ENCODE data around the gene HSP90AB1.

The HSP90AB1 gene

GRCh38 chr6:44246663-44247337 lies at the start of gene HSP90AB1:
Gene HSP90AB1 (plus strand): TSS chr6:44247101. CDS start chr6:44248630, 1,529 bp downstream.
- peak; percentile 99 for DNase-seq (ENCODE audit: low read depth, low spot score)
- H3K27ac ChIP-seq, result peak within 1 kb of the TSS; percentile 91

GRCh38 chr6:44198684-44199083 lies 48.2 kb upstream of the HSP90AB1 start:
- H3K27ac ChIP-seq, result no peak overlapping the region
- no peak for DNase-seq (ENCODE audit: low read depth, low spot score)

DNA sequence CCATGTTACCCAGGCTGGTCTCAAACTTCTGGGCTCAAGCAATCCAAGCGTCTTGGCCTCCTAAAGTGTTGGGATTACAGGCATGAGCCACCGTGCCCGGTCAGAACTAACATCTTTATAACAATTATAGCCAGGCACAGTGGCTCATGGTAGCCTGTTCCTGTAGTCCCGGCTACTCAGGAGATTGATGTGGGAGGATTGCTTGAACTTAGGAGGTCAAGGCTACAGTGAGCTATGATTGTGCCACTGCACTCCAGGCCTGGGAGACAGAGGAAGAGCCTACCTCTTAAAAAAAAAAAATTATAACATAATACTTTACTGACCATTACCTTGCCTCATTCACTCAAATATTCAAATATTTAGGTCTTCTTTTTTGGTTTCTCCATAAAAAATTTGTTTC lies 47.0 kb upstream of the HSP90AB1 start:
- no peak overlapping the region for H3K27ac ChIP-seq
- DNase-seq (ENCODE audit: low read depth, low spot score), result no peak

- no peak for DNase-seq (ENCODE audit: low read depth, low spot score)
- peak overlapping the region; percentile 72 for H3K27ac ChIP-seq
Observed at GRCh38 chr6:44201200-44201599, 45.7 kb upstream of the HSP90AB1 start.

GRCh38 chr6:44201638-44202303 lies 45.1 kb upstream of the HSP90AB1 start:
- DNase-seq (ENCODE audit: low read depth, low spot score), result peak; percentile 31
- peak overlapping the region; percentile 72 for H3K27ac ChIP-seq

DNA sequence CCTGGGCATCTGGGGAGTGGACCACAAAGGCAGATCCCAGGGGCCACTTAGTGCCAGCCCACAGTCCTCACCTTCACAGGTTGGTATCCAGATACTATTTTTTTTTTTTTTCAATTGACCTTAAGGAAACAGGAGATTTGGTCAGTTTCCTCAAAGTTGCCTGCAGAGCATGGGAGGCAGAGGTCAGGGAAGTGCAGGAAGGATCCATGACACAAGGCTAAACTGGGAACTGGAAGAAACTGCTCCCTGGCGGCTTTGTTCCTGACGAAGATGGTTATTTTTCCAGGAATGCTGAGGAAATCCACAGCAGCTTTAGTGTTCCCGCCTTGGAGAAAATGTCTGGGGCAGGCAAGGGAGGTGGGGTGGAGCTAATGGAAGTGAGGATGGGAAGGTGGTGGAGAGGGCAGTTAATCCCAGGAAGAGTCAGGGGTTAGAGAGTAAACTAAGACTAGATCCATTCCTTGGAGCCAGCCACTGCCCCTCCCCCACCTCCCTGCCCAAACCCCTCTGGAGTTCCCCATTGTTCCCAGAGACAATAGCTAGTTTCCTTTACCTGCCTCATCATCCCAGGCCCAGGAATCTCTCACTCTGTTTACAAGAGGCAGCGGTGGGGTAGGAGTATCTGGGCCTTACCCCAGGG lies 44.4 kb upstream of the HSP90AB1 start:
- no peak for DNase-seq (ENCODE audit: low read depth, low spot score)
- peak overlapping the region; percentile 72 for H3K27ac ChIP-seq

DNA sequence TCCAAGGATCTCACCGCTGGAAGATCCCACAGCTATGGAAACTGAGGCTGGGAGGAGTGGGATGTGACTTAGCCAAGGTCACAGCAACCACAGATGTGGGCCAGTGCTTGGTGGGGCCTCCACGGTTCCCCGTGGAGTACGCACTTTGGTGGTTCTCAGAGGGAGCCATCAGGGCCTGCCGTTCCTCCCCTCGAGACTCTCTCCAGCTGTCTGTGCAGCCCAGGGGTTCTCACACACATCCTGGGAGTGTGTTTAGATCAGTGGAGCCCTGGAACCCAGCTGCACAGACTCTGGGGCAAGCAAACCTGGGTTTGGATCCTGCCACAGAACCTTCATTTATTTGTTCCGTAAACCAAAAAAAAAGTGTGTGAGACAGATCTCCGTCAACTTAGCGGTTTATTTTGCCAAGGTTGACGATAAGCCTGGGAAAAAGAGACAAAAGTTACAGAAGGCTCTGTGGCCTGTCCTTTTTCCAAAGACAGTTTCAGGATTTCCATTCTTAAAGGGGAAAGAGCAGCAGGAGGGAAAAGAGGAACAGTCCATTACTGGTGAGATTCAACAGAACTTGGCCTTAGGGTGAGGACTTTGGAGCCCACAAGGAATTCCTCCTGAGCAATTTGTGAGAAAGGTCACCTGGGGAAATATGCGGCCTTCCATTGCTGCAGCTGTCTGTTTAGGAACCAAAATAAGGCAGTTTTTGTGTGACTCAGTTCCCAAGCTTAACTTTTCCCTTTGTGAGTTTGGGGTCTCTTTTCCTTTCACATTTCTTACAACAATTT lies 43.7 kb upstream of the HSP90AB1 start:
- H3K27ac ChIP-seq, result no peak overlapping the region
- no peak for DNase-seq (ENCODE audit: low read depth, low spot score)

- no peak overlapping the region for H3K27ac ChIP-seq
- DNase-seq (ENCODE audit: low read depth, low spot score), result no peak
Observed at GRCh38 chr6:44203955-44204354, 42.9 kb upstream of the HSP90AB1 start.

DNA sequence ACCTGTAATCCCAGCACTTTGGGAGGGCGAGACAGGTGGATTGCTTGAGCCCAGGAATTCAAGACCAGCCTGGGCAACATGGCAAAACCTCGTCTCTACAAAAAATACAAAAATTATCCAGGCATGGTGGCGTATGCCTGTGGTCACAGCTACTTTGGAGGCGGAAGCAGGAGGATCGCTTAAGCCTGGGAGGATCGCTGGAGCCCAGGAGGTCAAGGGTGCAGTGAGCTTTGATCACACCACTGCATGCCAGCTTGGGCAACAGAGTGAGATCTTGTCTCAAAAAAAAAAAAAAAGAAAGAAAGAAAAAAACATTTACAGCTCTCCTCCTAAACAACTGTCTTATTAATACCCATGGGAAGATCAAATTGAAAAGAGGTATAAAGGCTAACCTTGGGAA lies 38.9 kb upstream of the HSP90AB1 start:
- no peak for DNase-seq (ENCODE audit: low read depth, low spot score)

GRCh38 chr6:44211284-44211683 lies 35.6 kb upstream of the HSP90AB1 start:
- no peak for DNase-seq (ENCODE audit: low read depth, low spot score)
- no peak overlapping the region for H3K27ac ChIP-seq

More for the DNA sequence above, 38.9 kb upstream of the HSP90AB1 start:
- H3K27ac ChIP-seq, result no peak overlapping the region

DNA sequence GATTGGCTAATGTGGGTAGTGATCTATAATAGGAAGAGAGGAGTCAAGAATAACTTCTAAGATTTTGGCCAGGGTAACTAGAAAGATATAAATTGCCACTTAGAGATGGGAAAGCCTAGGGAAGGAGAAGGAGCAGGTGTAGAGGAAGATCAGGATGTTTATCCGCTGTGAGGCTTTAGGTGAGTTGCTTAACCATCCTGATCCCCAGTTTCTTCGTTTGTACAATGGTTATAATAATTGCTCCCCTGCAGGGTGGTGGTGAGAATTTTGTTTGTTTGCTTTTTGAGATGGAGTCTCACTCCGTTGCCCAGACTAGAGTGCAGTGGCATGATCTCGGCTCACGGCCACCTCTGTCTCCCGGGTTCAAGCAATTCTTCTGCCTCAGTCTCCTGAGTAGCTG lies 32.6 kb upstream of the HSP90AB1 start:
- H3K27ac ChIP-seq, result no peak overlapping the region
- DNase-seq (ENCODE audit: low read depth, low spot score), result no peak

DNA sequence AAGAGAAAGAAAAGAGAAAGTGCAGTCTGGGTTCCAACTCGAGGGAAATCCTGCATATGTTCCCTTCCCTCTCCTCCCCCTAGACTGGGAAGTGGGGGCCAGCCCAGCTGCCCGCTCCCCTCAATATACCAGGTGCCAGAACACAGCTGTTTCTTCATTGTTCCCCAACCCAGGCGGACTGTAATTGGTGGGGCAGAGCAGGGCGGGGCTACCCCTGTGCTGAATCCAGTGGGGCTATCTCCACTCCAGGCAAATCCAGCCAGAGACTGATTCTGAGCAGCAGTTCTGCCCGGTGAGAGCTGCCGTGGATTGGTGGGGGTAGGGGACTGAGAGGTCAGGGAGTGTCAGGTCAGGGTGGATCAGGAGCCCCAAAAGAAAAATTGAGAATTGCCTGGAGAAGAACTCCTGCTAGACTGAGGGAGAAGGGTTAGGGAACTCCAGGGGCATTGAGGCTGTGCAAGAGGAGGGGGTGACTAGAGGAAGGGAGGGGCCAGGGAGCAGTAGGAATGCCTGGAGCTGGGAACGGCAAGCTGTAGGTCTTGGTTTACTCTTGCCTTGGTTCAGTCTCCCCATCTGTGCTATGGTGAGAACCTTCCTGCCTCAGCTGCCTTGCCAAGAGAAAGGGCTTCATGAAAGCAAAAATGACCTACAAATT lies 30.1 kb upstream of the HSP90AB1 start, which contains the start of gene MYMX:
MYMX (plus strand) TSS at position 250 of the 655 bp plus-strand sequence. CDS start 546 bp downstream, outside the sequence.
- DNase-seq (ENCODE audit: low read depth, low spot score), result no peak
- no peak within 1 kb of the TSS for H3K27ac ChIP-seq

DNA sequence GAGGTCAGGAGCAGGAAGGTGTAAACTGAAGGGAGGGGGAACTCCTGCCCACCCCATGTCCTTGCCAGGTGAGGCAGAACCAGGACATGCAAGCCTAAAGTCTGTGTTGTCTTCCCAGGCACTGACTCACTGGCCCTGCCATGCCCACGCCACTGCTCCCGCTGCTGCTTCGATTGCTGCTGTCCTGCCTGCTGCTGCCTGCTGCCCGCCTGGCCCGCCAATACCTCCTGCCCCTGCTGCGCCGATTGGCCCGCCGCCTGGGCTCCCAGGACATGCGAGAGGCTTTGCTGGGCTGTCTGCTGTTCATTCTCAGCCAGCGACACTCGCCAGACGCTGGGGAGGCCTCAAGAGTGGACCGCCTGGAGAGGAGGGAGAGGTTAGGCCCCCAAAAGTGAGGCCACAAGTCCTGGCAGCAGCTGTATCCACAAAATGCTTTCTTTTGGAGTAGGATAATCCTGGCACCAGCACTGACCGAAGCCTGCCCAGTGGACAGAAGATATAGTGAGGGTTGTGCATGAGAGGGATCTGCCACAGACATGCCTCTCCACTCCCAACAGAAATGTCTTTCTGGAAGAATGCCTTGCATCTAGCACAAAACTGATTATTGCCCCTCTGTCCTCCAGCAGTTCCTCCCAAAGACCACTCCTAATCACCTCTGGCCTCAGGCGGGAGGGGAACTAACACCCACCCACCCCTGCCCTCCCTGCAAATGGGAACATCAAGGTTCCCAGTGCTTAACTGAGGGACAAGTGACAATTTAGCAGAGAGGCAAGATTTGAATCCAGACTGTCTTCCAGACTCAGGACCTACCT lies 29.4 kb upstream of the HSP90AB1 start:
- no peak overlapping the region for H3K27ac ChIP-seq
- DNase-seq (ENCODE audit: low read depth, low spot score), result no peak

- no peak for DNase-seq (ENCODE audit: low read depth, low spot score)
- H3K27ac ChIP-seq, result no peak overlapping the region
Observed at GRCh38 chr6:44219053-44219814, 27.7 kb upstream of the HSP90AB1 start.

DNA sequence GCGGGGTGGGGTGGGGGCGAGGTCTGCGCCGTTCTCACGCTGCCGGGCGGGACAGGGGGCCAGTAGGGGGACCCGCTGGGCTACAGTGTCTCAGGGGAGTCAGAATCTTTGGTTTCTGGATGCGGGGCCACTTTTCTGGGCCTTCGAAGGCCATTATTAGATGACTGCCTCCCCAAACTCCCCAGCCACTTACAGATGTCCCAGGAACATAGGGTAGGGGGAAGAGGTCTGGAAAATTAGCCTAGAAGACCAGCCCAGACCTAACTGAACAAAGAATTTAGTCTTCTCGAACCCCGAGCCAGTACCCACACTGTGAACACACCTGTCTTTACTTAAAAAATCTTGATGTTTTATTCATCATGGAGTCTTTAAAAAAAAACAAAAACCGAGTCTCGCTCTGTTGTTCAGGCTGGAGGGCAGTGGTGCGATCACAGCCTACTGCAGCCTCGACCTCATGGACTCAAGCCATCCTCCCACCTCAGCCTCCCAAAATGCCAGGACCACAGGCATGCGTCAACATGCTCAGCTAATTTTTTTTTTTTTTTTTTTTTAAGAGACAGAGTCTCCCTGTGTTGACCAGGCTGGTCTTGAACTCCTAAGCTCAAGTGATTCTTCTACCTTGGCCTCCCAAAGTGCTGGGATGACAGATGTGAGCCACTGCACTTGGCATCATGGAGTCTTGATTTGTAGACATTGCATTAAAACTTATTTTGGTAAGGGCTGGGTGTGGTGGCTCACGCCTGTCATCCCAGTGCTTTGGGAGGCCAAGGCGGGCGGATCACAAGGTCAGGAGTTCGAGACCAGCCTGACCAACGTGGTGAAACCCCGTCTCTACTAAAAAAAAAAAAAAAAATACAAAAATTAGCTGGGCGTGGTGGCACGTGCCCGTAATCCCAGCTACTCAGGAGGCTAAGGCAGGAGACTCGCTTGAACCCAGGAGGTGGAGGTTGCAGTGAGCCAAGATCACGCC lies 26.8 kb upstream of the HSP90AB1 start:
- H3K27ac ChIP-seq, result no peak overlapping the region
- no peak for DNase-seq (ENCODE audit: low read depth, low spot score)

GRCh38 chr6:44220913-44221290 lies 26.0 kb upstream of the HSP90AB1 start:
- H3K27ac ChIP-seq, result peak overlapping the region; percentile 47
- DNase-seq (ENCODE audit: low read depth, low spot score), result no peak

GRCh38 chr6:44221291-44221960 lies 25.5 kb upstream of the HSP90AB1 start:
- peak overlapping the region; percentile 47 for H3K27ac ChIP-seq
- no peak for DNase-seq (ENCODE audit: low read depth, low spot score)

Measured in epithelial cell of prostate (primary cell).